Suppressor macrophage (primary cell): ENCODE data around the gene NLRP10.

Experiments used
- DNase-seq, 4 experiments: peaks; one replicate each; pipeline ENCODE4 v3.0.0-alpha.2; 2020 to 2022

The NLRP10 gene

DNA sequence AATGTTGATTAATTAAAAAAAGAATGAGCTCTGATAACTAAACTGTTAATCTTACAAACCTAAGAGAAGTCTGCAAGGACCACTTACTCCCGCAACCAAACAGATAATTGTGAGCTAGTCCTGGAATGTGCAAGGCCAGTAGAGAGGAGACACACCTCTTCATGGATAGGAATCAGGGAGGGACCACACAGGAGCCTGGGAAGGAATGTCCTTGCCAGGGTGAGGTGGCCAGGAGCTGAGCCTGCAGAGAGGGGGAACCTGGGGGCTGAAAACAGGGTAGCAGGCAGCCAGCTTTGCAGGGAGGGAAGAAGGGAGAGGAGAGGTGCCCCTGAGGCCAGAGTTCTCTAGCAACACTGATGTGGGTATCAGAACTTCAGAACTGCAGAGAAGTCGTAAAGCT lies 9.4 kb upstream of the NLRP10 start:
- DNase-seq = no peak

- no peak for DNase-seq
Observed at GRCh38 chr11:7973011-7973410, 7.8 kb upstream of the NLRP10 start.

DNA sequence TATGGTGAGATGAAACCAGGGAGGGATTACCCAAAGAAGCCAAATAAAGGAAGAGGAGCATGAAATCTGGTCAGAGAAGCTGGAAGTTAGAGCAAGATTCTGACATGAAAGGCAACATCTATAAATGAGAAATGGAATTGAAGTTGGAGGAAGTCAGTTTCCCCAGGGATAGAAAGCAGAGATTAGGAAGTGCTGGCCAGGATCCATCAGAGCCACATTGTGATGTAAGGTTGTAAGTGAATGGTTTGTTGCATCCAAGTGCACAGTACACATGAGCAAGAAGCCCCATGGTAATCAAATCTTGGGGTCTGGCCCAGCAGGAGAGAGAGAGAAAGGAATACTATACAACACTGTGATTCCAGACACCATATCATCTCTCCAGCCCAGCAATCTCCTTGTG lies 6.6 kb upstream of the NLRP10 start:
- no peak for DNase-seq

DNA sequence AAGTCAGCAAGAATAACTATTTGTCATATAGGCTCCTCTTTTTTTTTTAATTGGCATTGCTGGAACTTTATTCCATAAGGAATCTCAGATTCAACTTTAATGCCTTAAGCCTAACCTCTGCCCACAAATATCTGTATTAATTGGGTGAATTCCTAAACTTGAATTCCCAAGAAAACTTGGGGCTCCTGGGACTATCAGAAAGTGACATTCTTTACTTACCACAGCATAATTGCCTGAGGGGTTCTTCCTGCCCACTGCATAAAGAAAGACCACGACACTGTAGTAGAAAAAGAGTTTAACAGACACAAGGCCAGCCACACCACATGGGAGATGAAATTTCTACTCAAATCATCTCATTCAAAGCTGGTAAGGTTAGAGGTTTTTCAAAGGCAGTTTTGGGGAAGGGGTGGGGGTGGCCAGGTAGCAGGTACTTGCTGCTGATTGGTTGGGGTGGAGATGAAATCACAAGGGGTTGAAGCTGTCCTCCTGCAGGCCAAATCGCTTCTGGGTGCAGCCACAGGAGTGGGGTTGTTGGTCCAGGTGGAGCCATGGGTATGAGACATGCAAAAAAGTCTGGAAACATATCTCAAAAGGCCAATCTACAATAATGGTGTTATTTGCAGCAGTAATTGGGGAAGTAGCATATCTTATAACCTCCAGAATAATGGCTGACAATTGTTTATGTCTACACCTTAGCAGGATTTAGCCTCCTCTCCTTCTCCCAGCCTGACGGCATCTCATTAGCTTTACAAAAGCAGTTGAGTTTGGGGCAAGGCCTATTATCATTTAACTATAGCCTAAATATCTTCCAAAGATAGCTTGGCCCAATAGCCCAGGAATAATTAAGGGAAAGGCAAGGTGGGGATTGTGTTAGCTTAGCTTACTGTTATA lies 4.8 kb upstream of the NLRP10 start:
- no peak for DNase-seq

- no peak for DNase-seq
Observed at GRCh38 chr11:7968686-7969085, 3.4 kb upstream of the NLRP10 start.

GRCh38 chr11:7967826-7968225 lies 2.6 kb upstream of the NLRP10 start:
- no peak for DNase-seq

DNA sequence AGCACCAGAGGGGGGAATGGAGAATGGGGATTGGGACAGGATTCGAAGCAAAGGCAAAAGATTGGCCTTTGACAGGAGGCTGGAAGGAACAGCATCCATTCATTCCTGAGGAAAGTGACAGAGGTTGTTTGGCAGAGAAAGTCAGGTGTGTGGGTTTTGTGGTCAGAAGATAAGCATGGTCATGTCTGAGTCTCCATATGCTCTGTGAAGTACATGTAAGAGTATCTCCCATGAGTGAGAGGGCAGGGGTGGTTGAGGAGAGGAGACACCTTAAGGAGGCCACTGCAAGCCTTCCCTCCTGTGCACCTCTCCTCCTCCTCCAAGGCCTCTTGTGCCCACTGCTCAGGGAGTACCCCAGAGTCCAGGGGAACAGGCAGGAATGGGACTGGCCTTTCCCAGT lies 1.9 kb upstream of the NLRP10 start:
- DNase-seq = no peak

- DNase-seq = no peak
Observed at GRCh38 chr11:7964873-7965272, 374 bp downstream of the NLRP10 start.

DNA sequence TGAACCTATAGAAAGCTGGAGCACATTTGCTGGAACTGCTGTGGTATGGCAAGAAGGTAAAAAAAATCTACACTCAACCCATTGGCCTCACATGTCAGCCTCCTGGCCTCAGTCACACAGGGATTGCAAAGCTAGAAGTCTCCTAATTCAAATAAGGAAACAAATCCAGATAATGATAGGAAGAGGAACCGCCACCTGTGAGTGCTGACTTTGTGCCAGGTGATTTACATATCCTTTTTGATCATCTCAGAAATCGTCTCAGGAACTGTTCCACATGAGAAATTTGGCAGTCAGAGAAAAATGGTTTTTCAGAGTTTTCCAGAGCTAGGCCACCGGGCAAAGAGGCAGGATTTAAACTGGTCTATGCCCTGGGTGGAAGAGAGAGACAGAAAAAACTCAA lies 986 bp downstream of the NLRP10 start:
- DNase-seq = no peak

- DNase-seq = no peak
Observed at GRCh38 chr11:7955191-7955590, 10.1 kb downstream of the NLRP10 start.

GRCh38 chr11:7949934-7950333 lies 15.3 kb downstream of the NLRP10 start:
- DNase-seq = no peak

DNA sequence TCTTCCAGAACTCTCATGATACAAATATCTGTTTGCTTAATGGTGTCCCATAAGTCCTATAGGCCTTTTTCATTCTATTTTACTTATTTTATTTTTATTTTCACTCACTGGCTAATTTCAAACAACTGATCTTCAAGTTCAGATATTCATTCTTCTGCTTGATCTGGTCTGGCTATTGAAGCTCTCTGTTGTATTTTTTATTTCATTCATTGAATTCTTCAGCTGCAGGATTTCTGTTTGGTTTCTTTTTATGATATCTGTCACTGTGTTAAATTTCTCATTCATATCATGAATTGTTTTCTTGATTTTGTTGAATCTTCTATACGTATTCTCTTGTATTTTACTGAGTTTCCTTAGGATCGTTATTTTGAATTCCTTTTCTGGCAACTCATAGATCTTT lies 21.1 kb downstream of the NLRP10 start:
- DNase-seq = no peak

GRCh38 chr11:7941608-7942007 lies 23.6 kb downstream of the NLRP10 start, which contains the start of gene OR10A3:
Gene OR10A3 (minus strand): TSS chr11:7941708. CDS start chr11:7939520, 2,188 bp downstream.
- no peak for DNase-seq

DNA sequence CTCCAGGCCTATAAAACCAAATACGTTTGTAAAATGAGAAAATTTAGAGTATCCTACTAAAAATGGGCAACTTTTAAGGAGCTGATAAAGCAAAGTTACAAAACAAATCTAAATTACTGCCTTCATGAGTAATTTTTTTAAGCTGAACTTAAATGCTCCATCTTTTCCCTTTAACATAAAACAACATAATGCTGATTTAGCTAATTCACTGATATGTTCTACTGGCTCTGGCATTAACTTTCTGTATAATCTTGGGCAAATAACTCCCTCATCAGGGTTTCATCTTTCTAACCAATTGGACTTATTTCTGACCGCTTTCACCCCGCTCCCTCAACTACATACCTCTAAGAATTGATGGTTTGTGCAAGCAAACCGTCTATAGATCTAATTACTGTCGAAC lies 24.1 kb downstream of the NLRP10 start:
- DNase-seq = no peak

DNA sequence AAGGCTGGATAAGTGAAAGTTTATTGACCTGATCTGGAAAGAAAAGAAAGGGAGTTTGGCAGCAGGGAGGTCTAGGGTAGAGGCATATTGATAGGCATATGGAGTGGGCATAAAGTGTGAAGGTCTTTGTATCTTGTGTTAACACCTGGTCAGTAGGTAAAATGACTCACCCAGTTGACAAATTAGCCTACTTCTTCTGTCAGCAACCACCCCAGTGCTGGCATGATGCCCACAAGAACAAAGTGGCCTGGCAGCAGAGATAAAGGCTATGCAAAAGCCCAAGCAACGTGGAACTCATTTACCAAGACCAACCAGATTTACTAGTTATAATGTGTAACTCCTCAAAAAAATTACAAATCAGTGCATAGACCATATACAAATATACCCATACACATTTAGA lies 28.6 kb downstream of the NLRP10 start:
- no peak for DNase-seq

DNA sequence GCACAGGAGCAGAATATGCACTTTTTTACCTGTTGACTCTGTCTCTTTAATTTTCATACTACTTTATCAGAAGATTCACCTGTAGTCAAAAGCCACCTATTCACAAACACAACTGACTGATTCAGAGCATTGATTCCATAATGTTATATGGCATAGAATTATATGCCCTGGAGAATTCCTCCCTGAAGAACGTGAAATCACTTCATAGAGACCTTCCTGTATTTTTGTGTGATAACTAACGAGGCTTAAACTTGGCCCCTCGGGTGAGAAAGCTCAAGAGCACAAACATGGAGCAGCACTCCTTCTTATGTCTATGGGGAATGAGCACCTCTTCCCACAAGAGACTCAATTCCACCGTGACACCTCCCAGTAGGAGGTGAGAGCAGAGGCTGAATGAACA lies 34.1 kb downstream of the NLRP10 start, which contains the start of gene OR10A6:
OR10A6 (minus strand) TSS at position 101 of the 400 bp plus-strand sequence. CDS start 2,606 bp downstream, outside the sequence.
- no peak for DNase-seq

DNA sequence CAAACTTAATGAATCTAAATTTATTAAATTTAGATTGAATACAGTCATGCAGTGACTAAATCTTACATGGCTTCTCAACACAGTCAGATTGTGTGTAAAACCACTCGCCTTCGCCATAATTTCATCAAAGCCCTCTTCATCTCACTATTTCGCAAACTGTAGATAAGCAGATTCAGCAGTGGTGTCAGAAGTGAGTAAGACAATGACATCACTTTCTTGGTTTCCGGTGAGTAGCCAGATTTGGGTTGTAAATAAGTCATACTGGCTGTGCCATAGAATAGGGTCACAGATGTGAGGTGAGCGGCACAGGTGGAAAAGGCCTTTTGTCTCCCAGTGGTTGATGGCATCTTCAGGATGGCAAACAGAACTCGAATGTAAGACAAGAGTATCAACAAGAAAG lies 37.6 kb downstream of the NLRP10 start:
- no peak for DNase-seq

GRCh38 chr11:7924536-7924935 lies 40.7 kb downstream of the NLRP10 start:
- DNase-seq = no peak

GRCh38 chr11:7918141-7918540 lies 47.1 kb downstream of the NLRP10 start:
- DNase-seq = no peak
